NCI-H146 treated with DMSO at 0.1 percent for 48 hours (cell line): ENCODE data around the gene SLC5A5.
"Not testable (repeated sequence)": the region's sequence is repeated elsewhere in the genome, so short reads cannot be mapped to it uniquely, and the experiment has no call there.

ENCODE experiments used
- DNase-seq: peaks from one replicate; lab custom pipeline; 2025; ENCODE audit not compliant: unreplicated experiment; lab: John Stamatoyannopoulos, UW

The SLC5A5 gene

DNA sequence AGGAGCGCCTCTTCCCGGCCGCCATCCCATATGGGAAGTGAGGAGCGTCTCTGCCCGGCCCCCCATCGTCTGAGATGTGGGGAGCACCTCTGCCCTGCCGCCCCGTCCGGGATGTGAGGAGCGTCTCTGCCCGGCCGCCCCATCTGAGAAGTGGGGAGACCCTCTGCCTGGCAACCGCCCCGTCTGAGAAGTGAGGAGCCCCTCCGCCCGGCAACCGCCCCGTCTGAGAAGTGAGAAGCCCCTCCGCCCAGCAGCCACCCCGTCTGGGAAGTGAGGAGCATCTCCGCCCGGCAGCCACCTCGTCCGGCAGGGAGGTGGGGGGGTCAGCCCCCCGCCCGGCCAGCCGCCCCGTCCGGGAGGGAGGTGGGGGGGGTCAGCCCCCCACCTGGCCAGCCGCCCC lies 46.4 kb downstream of the SLC5A5 start:
- DNase-seq: not testable (repeated sequence)

DNA sequence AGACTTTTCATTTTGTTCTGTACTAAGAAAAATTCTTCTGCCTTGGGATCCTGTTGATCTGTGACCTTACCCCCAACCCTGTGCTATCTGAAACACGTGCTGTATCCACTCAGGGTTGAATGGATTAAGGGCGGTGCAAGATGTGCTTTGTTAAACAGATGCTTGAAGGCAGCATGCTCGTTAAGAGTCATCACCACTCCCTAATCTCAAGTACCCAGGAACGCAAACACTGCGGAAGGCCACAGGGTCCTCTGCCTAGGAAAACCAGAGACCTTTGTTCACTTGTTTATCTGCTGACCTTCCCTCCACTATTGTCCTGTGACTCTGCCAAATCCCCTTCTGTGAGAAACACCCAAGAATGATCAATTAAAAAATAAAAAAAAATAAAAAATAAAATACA lies 47.4 kb downstream of the SLC5A5 start:
- DNase-seq: not testable (repeated sequence)

DNA sequence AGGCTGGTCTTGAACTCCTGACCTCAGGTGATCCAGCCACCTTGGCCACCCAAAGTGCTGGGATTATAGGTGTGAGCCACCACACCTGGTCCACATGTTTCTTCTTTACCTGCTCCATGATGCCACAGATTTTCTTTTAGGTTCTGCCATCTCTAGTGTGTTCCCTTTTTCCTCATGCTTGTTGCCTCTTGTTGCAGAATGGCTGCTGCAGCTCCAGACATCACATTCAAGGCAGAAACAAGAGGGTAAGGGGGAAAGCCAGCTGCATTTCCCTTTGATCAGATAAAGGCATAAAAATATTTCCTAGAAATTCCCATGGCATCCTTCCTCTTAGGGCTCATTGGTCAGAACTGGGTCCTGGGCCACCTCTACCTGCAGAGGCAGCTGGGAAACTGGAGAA lies 48.8 kb downstream of the SLC5A5 start:
- DNase-seq: no peak

- no peak for DNase-seq
Observed at GRCh38 chr19:17922138-17922537, 50.4 kb downstream of the SLC5A5 start.

DNA sequence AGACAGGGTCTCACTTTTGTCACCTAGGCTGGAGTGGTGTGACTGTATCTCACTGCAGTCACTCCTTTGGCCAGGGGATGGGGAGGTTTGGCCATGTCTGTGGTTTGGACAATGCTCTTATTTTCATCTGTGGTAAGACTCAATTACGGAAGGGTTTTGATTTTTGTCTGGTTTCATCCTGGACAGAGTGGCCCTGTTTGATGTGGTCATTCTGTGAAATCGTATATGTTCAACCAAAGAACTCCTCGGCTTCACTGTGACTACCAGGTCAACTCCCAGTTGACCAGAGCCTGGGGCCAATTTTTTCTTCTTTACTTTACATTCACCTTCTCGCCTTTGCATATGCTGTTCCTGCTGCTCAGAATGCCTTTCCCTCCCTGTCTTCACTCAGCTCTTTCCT lies 54.3 kb downstream of the SLC5A5 start:
- no peak for DNase-seq

- DNase-seq: no peak
Observed at GRCh38 chr19:17929056-17929455, 57.3 kb downstream of the SLC5A5 start.

- DNase-seq: peak; percentile 43
Observed at GRCh38 chr19:17931532-17932191, 59.9 kb downstream of the SLC5A5 start.

- peak; percentile 94 for DNase-seq
Observed at GRCh38 chr19:17932485-17933338, 61.0 kb downstream of the SLC5A5 start, which contains the start of gene CCDC124. Gene CCDC124 (plus strand): TSS chr19:17933015. CDS start chr19:17936421, 3,406 bp downstream.

DNA sequence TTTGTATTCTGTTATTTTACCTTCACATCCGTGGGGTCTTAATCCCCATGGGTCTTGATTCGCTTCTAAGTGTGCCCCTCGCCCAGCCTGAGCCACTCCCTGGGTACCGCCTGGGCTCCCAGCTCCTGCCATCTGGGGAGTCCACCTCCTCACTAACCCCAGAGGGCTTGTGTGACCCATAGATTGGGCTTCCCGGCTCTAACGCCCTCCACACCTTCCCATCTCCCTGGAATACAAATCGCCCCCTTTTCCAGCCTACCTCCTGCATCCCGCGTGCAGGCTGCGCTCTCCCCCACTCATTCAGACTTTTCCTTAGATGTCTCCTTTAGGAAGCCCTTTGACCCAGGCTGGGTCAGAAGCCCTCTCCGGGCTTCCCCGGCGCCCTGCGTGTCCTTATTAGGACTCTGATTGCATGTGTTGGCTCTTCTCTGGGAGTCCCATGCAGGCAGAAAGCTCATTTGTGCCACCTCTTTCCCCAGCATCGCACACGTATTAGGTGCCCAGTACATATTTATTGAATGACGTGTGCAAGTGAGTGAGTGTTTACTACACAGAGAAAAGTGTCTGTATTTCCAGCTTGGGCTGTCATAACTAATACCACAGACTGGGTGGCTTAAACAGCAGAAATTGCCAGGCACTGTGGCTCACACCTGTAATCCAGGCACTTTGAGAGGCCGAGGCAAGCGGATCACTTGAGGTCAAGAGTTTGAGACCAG lies 61.8 kb downstream of the SLC5A5 start:
- DNase-seq: no peak

DNA sequence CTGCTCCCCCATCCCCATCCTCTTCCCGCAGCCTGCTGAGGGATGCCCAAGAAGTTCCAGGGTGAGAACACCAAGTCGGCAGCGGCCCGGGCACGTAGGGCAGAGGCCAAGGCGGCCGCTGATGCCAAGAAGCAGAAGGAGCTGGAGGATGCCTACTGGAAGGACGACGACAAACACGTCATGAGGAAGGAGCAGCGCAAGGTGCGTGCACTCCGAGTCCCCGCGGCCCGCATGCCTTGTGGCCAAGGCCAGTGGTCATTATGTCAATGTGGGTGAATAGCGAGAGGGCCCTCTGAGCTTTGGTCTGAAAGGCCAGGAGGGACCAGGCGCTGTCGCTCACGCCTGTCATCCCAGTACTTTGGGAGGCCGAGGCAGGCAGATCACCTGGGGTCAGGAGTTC lies 64.6 kb downstream of the SLC5A5 start:
- no peak for DNase-seq

DNA sequence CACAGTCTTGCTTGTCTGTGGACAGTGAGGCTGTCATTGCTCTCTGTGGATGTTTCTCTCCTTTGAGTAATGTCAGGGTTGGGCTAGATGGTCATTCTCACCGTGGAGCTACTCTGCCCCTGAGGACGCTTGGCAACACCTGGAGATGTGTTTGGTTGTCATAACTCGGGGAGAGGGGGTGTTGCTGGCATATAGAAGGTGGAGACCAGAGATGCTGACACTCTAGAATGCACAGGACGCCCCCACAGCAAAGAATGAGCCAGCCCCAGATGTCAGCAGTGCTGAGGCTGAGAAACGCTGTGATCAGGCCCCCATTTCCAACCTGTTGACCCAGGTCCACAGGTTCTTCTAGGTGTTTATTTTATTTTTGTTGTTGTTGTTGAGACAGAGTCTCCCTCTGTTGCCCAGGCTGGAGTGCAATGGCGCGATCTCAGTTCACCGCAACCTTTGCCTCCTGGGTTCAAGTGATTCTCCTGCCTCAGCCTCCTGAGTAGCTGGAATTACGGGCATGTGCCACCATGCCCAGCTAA lies 65.7 kb downstream of the SLC5A5 start:
- DNase-seq: no peak

GRCh38 chr19:17938092-17938845 lies 66.5 kb downstream of the SLC5A5 start:
- peak; percentile 35 for DNase-seq

- DNase-seq: no peak
Observed at GRCh38 chr19:17942181-17942580, 70.4 kb downstream of the SLC5A5 start.

DNA sequence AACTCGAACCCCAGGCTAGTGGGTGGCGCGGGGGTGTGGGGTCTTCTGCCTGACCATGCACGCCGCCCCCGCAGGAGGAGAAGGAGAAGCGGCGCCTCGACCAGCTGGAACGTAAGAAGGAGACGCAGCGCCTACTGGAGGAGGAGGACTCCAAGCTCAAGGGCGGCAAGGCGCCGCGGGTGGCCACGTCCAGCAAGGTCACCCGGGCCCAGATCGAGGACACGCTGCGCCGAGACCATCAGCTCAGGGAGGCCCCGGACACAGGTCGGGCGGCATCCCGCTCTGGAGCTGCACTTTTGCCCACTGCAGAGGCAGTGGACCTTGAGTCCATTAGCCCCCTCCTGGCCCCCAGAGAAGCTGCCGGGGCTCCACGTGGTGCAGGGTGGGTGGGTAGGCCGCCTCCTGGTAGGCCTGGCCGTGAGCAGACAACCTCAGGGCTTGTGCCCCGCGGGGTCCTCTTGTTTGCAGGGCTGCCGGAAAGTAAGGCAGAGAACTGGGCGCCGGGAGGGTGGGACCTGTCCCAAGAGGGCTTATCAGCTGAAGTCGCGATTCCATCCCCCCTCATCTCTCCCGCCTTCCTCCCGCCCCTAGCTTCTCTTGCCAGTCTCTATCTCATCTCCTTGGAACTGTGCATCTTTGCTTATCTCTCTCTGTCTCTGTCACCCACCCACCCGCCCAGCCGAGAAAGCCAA lies 71.0 kb downstream of the SLC5A5 start:
- DNase-seq: no peak

- DNase-seq: no peak
Observed at GRCh38 chr19:17943274-17944221, 71.8 kb downstream of the SLC5A5 start.

GRCh38 chr19:17944301-17944700 lies 72.6 kb downstream of the SLC5A5 start:
- DNase-seq: no peak
